GM12878 (cell line): Measurements from ENCODE around the gene GEMIN7. TPM values are rescaled to one million over a fixed set of nuclear protein-coding genes. Genes with fewer than 3 reads are reported as not detected.
A peak's percentile ranks its signal among the peaks of the same experiment; 100 is the strongest.

Source experiments
- ASH2L ChIP-seq: fragments of 300-600, 200-600 bp; sonication (generic); IDR thresholded peaks from 2 replicates; pipeline ENCODE4 v1.6.1; 2017; ENCODE audit warnings: low read depth, mild to moderate bottlenecking, borderline replicate concordance
- CBFB ChIP-seq: IDR thresholded peaks from 2 replicates; pipeline ENCODE4 v1.6.1; 2016; ENCODE audit warnings: antibody characterized with exemption, low read depth
- CHD4 ChIP-seq: fragments of 200-600 bp; sonication (generic); IDR thresholded peaks from 2 replicates; pipeline ENCODE4 v1.6.1; 2016; ENCODE audit warnings: mild to moderate bottlenecking
- CREM ChIP-seq: IDR thresholded peaks from 2 replicates; pipeline ENCODE4 v1.6.1; 2014; ENCODE audit warnings: antibody characterized with exemption, low read depth
- FOXM1 ChIP-seq: IDR thresholded peaks from 2 replicates; pipeline ENCODE4 v1.6.1; 2012; ENCODE audit warnings: low read depth, mild to moderate bottlenecking, inconsistent platforms, low read length, moderate library complexity
- HSF1 ChIP-seq: fragments of 150-350 bp; IDR thresholded peaks from 2 replicates; pipeline ENCODE4 v1.6.1; 2014; ENCODE audit warnings: mild to moderate bottlenecking, low read depth, low read length
- IRF3 ChIP-seq: fragments of 450-650 bp; IDR thresholded peaks from 2 replicates; pipeline ENCODE4 v1.6.1; 2014; ENCODE audit warnings: mild to moderate bottlenecking
- KAT2A ChIP-seq: conservative IDR thresholded peaks from 2 replicates; pipeline ENCODE4 v1.6.1; 2011; ENCODE audit warnings: low read depth, low read length; ENCODE audit not compliant: control insufficient read depth
- NFYA ChIP-seq: IDR thresholded peaks from 2 replicates; pipeline ENCODE4 v1.6.1; 2011; ENCODE audit warnings: low read depth, mild to moderate bottlenecking, low read length, improper control_type of control experiment, borderline replicate concordance
- NR2C2 ChIP-seq: IDR thresholded peaks from 2 replicates; pipeline ENCODE4 v1.6.1; 2011; ENCODE audit warnings: borderline replicate concordance, low read depth; ENCODE audit not compliant: control insufficient read depth, insufficient read length
- PAX8 ChIP-seq: fragments of 450-650 bp; IDR thresholded peaks from 2 replicates; pipeline ENCODE4 v1.6.1; 2017; ENCODE audit warnings: mild to moderate bottlenecking, moderate library complexity
- RBBP5 ChIP-seq: fragments of 200-600 bp; sonication (generic); conservative IDR thresholded peaks from 2 replicates; pipeline ENCODE4 v1.6.1; 2016
- SREBF1 ChIP-seq: IDR thresholded peaks from 2 replicates; pipeline ENCODE4 v1.6.1; 2012; ENCODE audit warnings: mild to moderate bottlenecking, low read length
- TCF7 ChIP-seq: IDR thresholded peaks from 2 replicates; pipeline ENCODE4 v1.6.1; 2014; ENCODE audit warnings: antibody characterized with exemption, borderline replicate concordance
- ZBED1 ChIP-seq: IDR thresholded peaks from 2 replicates; pipeline ENCODE4 v1.6.1; 2016; ENCODE audit warnings: borderline replicate concordance
- ZNF24 ChIP-seq: fragments of 450-650 bp; IDR thresholded peaks from 2 replicates; pipeline ENCODE4 v1.6.1; 2017; ENCODE audit warnings: antibody characterized with exemption, mild to moderate bottlenecking
- polyA plus RNA-seq, 11 experiments: library from polyadenylated mRNA; depleted of rRNA in 4 of 11; unstranded in 6 of 11; stranded (reverse) in 5 of 11; fragments of >200 nt; fragmentation: Nextera tagmentation in 4 of 11; fragmentation: Illumina TruSeq in 1 of 11; extraction: Ambion mirVana in 4 of 11; extraction: Trizol in 1 of 11; gene quantifications; 1 replicate in 1 of 11; 2 replicates in 10 of 11; pipeline versions ENCODE4 v1.2.1 to v1.2.3, GENCODE V29; 2011 to 2016; ENCODE audit warnings: inconsistent platforms in 2 of 11, missing spikeins in 2 of 11, low read depth in 1 of 11
- total RNA-seq, 4 experiments: library from RNA; depleted of rRNA in 3 of 4; stranded (reverse); fragments of >200 nt in 3 of 4; fragmentation: Illumina TruSeq in 1 of 4; extraction: Trizol in 1 of 4; gene quantifications; 2 replicates each; pipeline versions ENCODE4 v1.2.1 to v1.2.3, GENCODE V29; 2013 to 2021
- TF ChIP-seq, protein P1 (sequence below): fragments of 450-650 bp; formaldehyde crosslinking; IDR thresholded peaks from 2 replicates; pipeline ENCODE4 v1.4.0; 2022; ENCODE audit warnings: mild to moderate bottlenecking, moderate library complexity
- TF ChIP-seq, protein P2 (sequence below): IDR thresholded peaks from 2 replicates; pipeline ENCODE4 v1.6.1; 2011; ENCODE audit warnings: borderline replicate concordance, low read depth, mild to moderate bottlenecking, moderate library complexity, mixed read lengths, low read length; ENCODE audit not compliant: insufficient read depth; ENCODE audit errors: extremely low read length
- TF ChIP-seq, protein P3 (sequence below): IDR thresholded peaks from 2 replicates; pipeline ENCODE4 v1.6.1; 2011; ENCODE audit warnings: borderline replicate concordance, low read depth, mild to moderate bottlenecking, moderate library complexity, low read length; ENCODE audit not compliant: insufficient read depth, poor library complexity, severe bottlenecking

Gene GEMIN7
- total and polyA plus RNA-seq, 10 of the 15 experiments (the other 5 are each of a cell fraction or from before 2014, with no cell fraction given) = 21.1 to 76.7 (median 44.9) TPM

DNA sequence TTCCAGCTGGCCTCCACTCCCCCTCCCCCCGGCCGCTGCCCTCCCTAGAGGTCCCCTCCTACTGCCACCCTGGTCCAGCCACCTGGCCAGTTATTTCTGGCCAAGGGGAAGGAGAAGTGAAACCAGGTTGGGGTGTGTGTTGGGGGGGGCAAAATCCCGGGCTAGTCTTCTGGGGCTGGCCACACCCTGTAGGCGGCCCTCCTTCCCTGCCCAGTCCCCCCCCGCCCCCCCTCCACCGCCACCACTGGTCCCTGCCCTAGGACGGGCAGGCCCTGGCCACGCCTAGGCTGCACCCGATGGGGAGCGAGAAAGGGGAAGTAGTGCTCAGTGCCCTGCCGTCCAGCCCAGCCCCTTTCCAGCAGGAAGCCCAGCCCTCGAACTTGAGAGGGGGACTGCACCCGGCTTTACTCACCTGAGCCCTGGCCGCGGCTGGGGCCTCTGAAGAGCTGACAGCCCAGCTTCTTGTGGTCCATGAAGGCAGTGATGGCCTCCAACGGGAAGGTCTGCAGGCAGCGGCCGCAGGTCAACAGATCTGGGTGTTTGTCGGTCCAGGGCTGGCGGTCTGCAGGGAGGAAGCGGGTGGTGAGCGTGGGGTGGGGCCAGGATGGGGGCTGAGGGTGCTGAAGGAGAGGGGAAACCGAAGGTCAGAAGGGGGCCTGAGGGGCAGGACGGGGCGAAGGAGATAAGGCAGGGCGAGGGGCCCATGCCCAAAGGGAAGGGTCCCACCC, 3.6 kb upstream of the GEMIN7 start (continued):
- TF ChIP-seq NFYA (no peak), HSF1 (no peak), CBFB (0 out of 2 replicates have a peak, but pooled peaks have one; percentile 62), NR2C2 (no peak), TCF7 (no peak), ASH2L (0 out of 2 replicates have a peak, but pooled peaks have one; percentile 5), CREM (peak; percentile 69; the same call in 1 of the 2 replicates), CHD4 (no peak), IRF3 (no peak), PAX8 (no peak), SREBF1 (no peak), ZNF24 (0 out of 2 replicates have a peak, but pooled peaks have one; percentile 28), FOXM1 (peak; percentile 43; the same call in 1 of the 2 replicates), KAT2A (no peak), RBBP5 (no peak), ZBED1 (no peak; the same call in 1 of the 2 replicates)
- TF ChIP-seq, protein P1, sequence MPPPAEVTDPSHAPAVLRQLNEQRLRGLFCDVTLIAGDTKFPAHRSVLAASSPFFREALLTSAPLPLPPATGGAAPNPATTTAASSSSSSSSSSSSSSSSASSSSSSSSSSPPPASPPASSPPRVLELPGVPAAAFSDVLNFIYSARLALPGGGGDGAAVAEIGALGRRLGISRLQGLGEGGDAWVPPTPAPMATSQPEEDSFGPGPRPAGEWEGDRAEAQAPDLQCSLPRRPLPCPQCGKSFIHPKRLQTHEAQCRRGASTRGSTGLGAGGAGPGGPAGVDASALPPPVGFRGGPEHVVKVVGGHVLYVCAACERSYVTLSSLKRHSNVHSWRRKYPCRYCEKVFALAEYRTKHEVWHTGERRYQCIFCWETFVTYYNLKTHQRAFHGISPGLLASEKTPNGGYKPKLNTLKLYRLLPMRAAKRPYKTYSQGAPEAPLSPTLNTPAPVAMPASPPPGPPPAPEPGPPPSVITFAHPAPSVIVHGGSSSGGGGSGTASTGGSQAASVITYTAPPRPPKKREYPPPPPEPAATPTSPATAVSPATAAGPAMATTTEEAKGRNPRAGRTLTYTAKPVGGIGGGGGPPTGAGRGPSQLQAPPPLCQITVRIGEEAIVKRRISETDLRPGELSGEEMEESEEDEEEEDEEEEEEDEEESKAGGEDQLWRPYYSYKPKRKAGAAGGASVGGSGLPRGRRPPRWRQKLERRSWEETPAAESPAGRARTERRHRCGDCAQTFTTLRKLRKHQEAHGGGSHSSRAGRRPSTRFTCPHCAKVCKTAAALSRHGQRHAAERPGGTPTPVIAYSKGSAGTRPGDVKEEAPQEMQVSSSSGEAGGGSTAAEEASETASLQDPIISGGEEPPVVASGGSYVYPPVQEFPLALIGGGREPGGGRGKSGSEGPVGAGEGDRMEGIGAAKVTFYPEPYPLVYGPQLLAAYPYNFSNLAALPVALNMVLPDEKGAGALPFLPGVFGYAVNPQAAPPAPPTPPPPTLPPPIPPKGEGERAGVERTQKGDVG (CRISPR knock-in tag) = no peak
- TF ChIP-seq, protein P2, sequence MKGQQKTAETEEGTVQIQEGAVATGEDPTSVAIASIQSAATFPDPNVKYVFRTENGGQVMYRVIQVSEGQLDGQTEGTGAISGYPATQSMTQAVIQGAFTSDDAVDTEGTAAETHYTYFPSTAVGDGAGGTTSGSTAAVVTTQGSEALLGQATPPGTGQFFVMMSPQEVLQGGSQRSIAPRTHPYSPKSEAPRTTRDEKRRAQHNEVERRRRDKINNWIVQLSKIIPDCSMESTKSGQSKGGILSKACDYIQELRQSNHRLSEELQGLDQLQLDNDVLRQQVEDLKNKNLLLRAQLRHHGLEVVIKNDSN = no peak
- TF ChIP-seq, protein P3, sequence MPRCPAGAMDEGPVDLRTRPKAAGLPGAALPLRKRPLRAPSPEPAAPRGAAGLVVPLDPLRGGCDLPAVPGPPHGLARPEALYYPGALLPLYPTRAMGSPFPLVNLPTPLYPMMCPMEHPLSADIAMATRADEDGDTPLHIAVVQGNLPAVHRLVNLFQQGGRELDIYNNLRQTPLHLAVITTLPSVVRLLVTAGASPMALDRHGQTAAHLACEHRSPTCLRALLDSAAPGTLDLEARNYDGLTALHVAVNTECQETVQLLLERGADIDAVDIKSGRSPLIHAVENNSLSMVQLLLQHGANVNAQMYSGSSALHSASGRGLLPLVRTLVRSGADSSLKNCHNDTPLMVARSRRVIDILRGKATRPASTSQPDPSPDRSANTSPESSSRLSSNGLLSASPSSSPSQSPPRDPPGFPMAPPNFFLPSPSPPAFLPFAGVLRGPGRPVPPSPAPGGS = peak; percentile 82
